Astrocyte of the cerebellum (primary cell): ENCODE measurements around the gene ZDHHC1.

Experiments used
- DNase-seq: peaks from one replicate; pipeline ENCODE4 v3.0.0-alpha.2; 2011; ENCODE audit warnings: low read depth
- H3K4me3 ChIP-seq: 2 replicates; pipeline ENCODE4 v1.5.1; 2011; ENCODE audit warnings: mild to moderate bottlenecking, low read depth, low read length, moderate library complexity
- CTCF ChIP-seq: IDR thresholded peaks from 2 replicates; pipeline ENCODE4 v1.5.1; 2012; ENCODE audit warnings: low read length, low read depth, moderate library complexity, mild to moderate bottlenecking; ENCODE audit errors: missing control alignments
- in situ Hi-C: cut with HindIII; loops from 2 replicates; pipeline ENCODE4 v1.10.0; 2017; ENCODE audit warnings: low sequenced_read_pairs

Gene ZDHHC1

GRCh38 chr16:67395458-67396158, 20.7 kb downstream of the ZDHHC1 start:
- no peak overlapping the region for H3K4me3 ChIP-seq
- no peak for TF ChIP-seq CTCF
- no peak for DNase-seq
- in situ Hi-C loops: loop anchor here (5.0 kb wide), 1 partner anchor 68 kb away; the partner anchor contains the start of genes KCTD19 and LRRC36

GRCh38 chr16:67395105-67395457, 21.2 kb downstream of the ZDHHC1 start:
- TF ChIP-seq CTCF: no peak

GRCh38 chr16:67394155-67395104, 21.8 kb downstream of the ZDHHC1 start:
- no peak for TF ChIP-seq CTCF
- DNase-seq: no peak
- no peak overlapping the region for H3K4me3 ChIP-seq
- in situ Hi-C loops: loop anchor here (5.0 kb wide), 1 partner anchor 67 kb away; the partner anchor contains the start of genes KCTD19 and LRRC36

More at GRCh38 chr16:67395105-67395457, 21.2 kb downstream of the ZDHHC1 start:
- H3K4me3 ChIP-seq: no peak overlapping the region
- in situ Hi-C loops: loop anchor here (5.0 kb wide), 1 partner anchor 68 kb away; the partner anchor contains the start of genes KCTD19 and LRRC36
- DNase-seq: no peak

DNA sequence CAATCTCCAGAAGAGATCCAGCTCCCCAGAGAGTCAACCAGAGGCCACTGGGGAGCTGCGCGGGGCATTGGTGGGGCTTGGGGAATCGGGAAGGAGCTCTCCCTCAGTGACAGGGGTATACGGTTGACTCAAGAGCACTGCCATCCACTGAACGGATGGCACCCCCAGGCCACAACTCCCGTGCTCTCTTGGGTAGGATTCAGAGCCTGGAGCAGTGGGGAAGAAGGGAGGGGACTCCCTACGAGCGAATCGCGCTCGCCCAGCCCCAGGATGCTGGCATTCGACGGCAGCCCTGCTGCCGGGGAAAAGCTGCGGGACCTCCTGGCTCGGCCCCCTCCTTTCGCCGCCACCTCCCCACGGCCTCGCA, 22.5 kb downstream of the ZDHHC1 start:
- TF ChIP-seq CTCF: no peak
- no peak for DNase-seq
- H3K4me3 ChIP-seq: peak overlapping the region; percentile 29
- in situ Hi-C loops: no loop called here

DNA sequence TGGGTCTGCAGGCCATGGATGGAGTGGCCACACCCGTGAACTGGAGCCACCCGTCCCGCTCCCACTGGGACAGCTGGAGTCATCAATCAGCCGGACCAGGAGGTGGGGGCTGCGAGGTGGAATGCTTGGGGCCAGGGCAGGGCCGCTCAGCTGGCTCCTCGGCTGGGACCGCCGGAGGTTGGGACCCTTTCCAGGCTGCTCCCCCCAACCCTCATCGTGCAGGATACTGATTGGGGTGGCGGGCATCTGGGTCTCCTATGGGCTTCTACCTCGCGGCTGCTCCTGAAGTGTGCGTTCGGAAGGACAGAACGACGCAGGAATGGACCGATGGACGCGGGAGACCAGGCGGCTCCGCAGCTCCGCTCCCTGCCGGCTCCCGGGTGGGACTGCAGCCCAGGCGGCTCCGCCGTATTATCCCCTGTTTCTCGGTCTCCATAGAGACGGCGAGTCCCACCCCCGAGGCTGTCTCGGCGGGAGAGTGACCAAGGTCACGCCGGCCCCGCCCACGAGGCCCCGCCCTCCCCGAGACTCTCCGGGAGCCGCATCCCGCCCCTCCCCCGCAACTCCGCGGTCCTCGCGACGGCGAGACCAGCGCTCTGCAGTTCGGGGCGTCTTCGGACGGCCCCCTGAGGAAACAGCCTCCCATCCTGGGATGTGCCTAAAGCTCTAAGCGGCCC, 23.0 kb downstream of the ZDHHC1 start, which contains the start of gene TPPP3:
Gene TPPP3, minus strand, starts transcription at position 388 of the 677 bp plus-strand sequence. CDS start 2,387 bp downstream, outside the sequence.
- peak within 1 kb of the TSS; percentile 29 for H3K4me3 ChIP-seq
- TF ChIP-seq CTCF: peak; percentile 60
- in situ Hi-C loops: no loop called here
- DNase-seq: no peak
